Nephron progenitor cell (in vitro differentiated cells): ENCODE data around the gene CNTNAP2.

ENCODE experiments used
- DNase-seq: peaks from one replicate; pipeline ENCODE4 v3.0.0; 2021
- H3K27ac Mint-ChIP-seq: 2 replicates; pipeline ENCODE4 v1.8.0; 2021; ENCODE audit warnings: mild to moderate bottlenecking, moderate library complexity, mixed read lengths
- H3K27me3 Mint-ChIP-seq: 2 replicates; pipeline ENCODE4 v1.8.0; 2021; ENCODE audit warnings: mild to moderate bottlenecking, low read depth, mixed read lengths; ENCODE audit not compliant: poor library complexity
- H3K36me3 Mint-ChIP-seq: 2 replicates; pipeline ENCODE4 v1.8.0; 2021; ENCODE audit warnings: low read depth, mixed read lengths
- H3K4me1 Mint-ChIP-seq: 2 replicates; pipeline ENCODE4 v1.8.0; 2021; ENCODE audit warnings: mixed read lengths
- H3K4me3 Mint-ChIP-seq: 2 replicates; pipeline ENCODE4 v1.8.0; 2021; ENCODE audit warnings: mild to moderate bottlenecking, moderate library complexity, mixed read lengths
- H3K9me3 Mint-ChIP-seq: 2 replicates; pipeline ENCODE4 v1.8.0; 2021; ENCODE audit warnings: mild to moderate bottlenecking, moderate library complexity, mixed read lengths
- CTCF ChIP-seq: fragments of 200-600 bp; sonication (generic); IDR thresholded peaks from 2 replicates; pipeline ENCODE4 v1.5.0; 2021; ENCODE audit warnings: antibody characterized with exemption

CNTNAP2 gene

GRCh38 chr7:146591976-146592375 is 475.4 kb downstream of the CNTNAP2 start:
- Mint-ChIP-seq H3K36me3 (no peaks in the 10 kb centered on the region), H3K9me3 (no peaks in the 10 kb centered on the region), H3K27me3 (peaks cover 3% of the 10 kb centered on the region), H3K4me3 (no peak overlapping the region), H3K4me1 (no peaks in the 10 kb centered on the region), H3K27ac (no peak overlapping the region)
- no peak for TF ChIP-seq CTCF
- DNase-seq = no peak

- Mint-ChIP-seq H3K9me3 (peaks cover 3% of the 10 kb centered on the region), H3K27me3 (peaks cover 5% of the 10 kb centered on the region), H3K36me3 (no peaks in the 10 kb centered on the region), H3K4me1 (no peaks in the 10 kb centered on the region), H3K4me3 (no peak overlapping the region), H3K27ac (no peak overlapping the region)
- TF ChIP-seq CTCF = no peak
- DNase-seq = no peak
Observed at GRCh38 chr7:146606628-146607027, 490.0 kb downstream of the CNTNAP2 start.

- Mint-ChIP-seq H3K4me3 (no peak overlapping the region), H3K4me1 (no peaks in the 10 kb centered on the region), H3K27ac (no peak overlapping the region), H3K9me3 (no peaks in the 10 kb centered on the region), H3K27me3 (no peaks in the 10 kb centered on the region), H3K36me3 (no peaks in the 10 kb centered on the region)
- no peak for DNase-seq
- no peak for TF ChIP-seq CTCF
Observed at GRCh38 chr7:146619641-146620040, 503.0 kb downstream of the CNTNAP2 start.

- peaks cover 11% of the 10 kb centered on the region for H3K9me3 Mint-ChIP-seq
- no peaks in the 10 kb centered on the region for H3K4me1 Mint-ChIP-seq
- no peaks in the 10 kb centered on the region for H3K36me3 Mint-ChIP-seq
- no peak for TF ChIP-seq CTCF
- DNase-seq = no peak
- no peak overlapping the region for H3K4me3 Mint-ChIP-seq
- no peak overlapping the region for H3K27ac Mint-ChIP-seq
- no peaks in the 10 kb centered on the region for H3K27me3 Mint-ChIP-seq
Observed at GRCh38 chr7:146626912-146627311, 510.3 kb downstream of the CNTNAP2 start.

GRCh38 chr7:146635205-146636032 is 518.8 kb downstream of the CNTNAP2 start:
- peak overlapping the region; percentile 60 for H3K4me3 Mint-ChIP-seq
- TF ChIP-seq CTCF = no peak
- DNase-seq = no peak
- H3K9me3 Mint-ChIP-seq = peaks cover 2% of the 10 kb centered on the region
- H3K27ac Mint-ChIP-seq = peak overlapping the region; percentile 95
- no peaks in the 10 kb centered on the region for H3K36me3 Mint-ChIP-seq
- no peaks in the 10 kb centered on the region for H3K27me3 Mint-ChIP-seq
- H3K4me1 Mint-ChIP-seq = peaks cover 40% of the 10 kb centered on the region

- TF ChIP-seq CTCF = no peak
- peaks cover 3% of the 10 kb centered on the region for H3K9me3 Mint-ChIP-seq
- peaks cover 44% of the 10 kb centered on the region for H3K4me1 Mint-ChIP-seq
- DNase-seq = no peak
- no peaks in the 10 kb centered on the region for H3K36me3 Mint-ChIP-seq
- H3K27ac Mint-ChIP-seq = peak overlapping the region; percentile 95
- peak overlapping the region; percentile 60 for H3K4me3 Mint-ChIP-seq
- H3K27me3 Mint-ChIP-seq = no peaks in the 10 kb centered on the region
Observed at GRCh38 chr7:146636033-146636356, 519.4 kb downstream of the CNTNAP2 start.
